HEK293 (cell line): Measurements from ENCODE around the gene MBOAT7.

Experiments
- ZNF596 ChIP-seq: fragments of 450-650 bp; IDR thresholded peaks from 2 replicates; pipeline ENCODE4 v1.5.0; 2018; ENCODE audit warnings: missing biosample characterization, mild to moderate bottlenecking, missing genetic modification characterization, moderate library complexity
- TF ChIP-seq, protein P1 (sequence below): fragments of 450-650 bp; formaldehyde crosslinking; IDR thresholded peaks from 2 replicates; pipeline ENCODE4 v1.5.1; 2017; ENCODE audit warnings: missing biosample characterization, missing genetic modification characterization

MBOAT7 gene

GRCh38 chr19:54123682-54124081 is 65.7 kb downstream of the MBOAT7 start (continued):
- TF ChIP-seq, protein P1, sequence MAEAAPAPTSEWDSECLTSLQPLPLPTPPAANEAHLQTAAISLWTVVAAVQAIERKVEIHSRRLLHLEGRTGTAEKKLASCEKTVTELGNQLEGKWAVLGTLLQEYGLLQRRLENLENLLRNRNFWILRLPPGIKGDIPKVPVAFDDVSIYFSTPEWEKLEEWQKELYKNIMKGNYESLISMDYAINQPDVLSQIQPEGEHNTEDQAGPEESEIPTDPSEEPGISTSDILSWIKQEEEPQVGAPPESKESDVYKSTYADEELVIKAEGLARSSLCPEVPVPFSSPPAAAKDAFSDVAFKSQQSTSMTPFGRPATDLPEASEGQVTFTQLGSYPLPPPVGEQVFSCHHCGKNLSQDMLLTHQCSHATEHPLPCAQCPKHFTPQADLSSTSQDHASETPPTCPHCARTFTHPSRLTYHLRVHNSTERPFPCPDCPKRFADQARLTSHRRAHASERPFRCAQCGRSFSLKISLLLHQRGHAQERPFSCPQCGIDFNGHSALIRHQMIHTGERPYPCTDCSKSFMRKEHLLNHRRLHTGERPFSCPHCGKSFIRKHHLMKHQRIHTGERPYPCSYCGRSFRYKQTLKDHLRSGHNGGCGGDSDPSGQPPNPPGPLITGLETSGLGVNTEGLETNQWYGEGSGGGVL = no peak
- no peak for TF ChIP-seq ZNF596
